HT1080 (cell line): ENCODE results near the gene PRAMEF4. TPM values are rescaled to one million over a fixed set of nuclear protein-coding genes. Genes with fewer than 3 reads are reported as not detected.
"Not testable (repeated sequence)": the region's sequence is repeated elsewhere in the genome, so short reads cannot be mapped to it uniquely, and the experiment has no call there.

ENCODE experiments used
- DNase-seq: peaks from one replicate; pipeline ENCODE4 v3.0.0-alpha.2; 2015; ENCODE audit warnings: low read depth
- polyA plus RNA-seq, 2 experiments: library from polyadenylated mRNA; depleted of rRNA; stranded (reverse); fragments of >200 nt; gene quantifications; 2 replicates each; pipeline ENCODE4 v1.2.3, GENCODE V29; 2015
- small RNA-seq: library from RNA; depleted of rRNA; stranded (forward); fragments of <200 nt; gene quantifications from one replicate; pipeline ENCODE3, GENCODE V24; 2014
- total RNA-seq: library from RNA; depleted of rRNA; stranded (reverse); fragments of >200 nt; shearing (Covaris generic); gene quantifications from 2 replicates; pipeline ENCODE4 v1.2.3, GENCODE V29; 2014; rRNA removed

PRAMEF4 gene
- not detected in 2 replicates for total RNA-seq
- not detected in 2 replicates for polyA plus RNA-seq (2015; cell fraction: cytosol; rRNA removed)
- polyA plus RNA-seq (2015; cell fraction: nucleus; rRNA removed): not detected in 2 replicates

- not testable (repeated sequence) for DNase-seq
Measured at GRCh38 chr1:12886101-12886500, at the start of gene PRAMEF4. PRAMEF4 (minus strand) TSS chr1:12886201; CDS start chr1:12883394, 2,807 bp downstream.

DNA sequence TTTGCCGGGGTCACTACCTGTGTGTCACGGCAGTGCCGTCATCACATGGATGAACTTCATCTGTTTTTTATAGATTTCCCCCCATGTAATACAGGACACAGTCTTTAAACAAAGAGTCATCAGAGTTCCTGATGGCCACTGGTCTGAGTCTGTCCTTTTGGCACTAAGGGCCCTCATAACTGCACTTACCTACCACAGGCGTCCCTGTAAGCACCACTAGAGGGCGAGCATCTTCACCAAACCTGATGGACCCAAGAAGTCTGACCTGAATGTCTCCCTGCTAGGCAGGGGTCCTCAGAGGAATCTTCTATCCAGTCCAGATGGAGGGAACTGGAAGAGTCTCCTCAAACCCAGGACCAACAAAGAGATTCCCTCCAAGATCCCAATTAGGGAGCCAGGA lies 38.4 kb upstream of the PRAMEF4 start:
- DNase-seq: not testable (repeated sequence)

DNA sequence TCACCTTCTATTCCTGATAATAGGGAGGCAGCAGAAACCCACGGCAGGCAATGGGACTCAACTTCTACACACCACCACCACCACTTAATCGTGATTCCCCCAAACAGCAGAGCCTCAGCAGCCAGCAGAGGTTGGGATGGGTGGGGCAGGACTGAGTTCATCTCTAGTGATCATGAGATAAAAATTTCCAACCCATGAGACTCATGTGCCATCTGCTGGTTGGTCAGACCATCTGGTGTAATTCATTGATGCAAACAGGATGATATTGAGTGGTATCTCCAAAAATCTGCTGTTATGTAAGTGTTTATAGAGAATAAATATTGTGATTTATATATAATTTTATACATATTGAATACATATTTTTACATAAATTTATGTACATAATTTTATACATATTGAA lies 35.7 kb upstream of the PRAMEF4 start:
- not testable (repeated sequence) for DNase-seq

DNA sequence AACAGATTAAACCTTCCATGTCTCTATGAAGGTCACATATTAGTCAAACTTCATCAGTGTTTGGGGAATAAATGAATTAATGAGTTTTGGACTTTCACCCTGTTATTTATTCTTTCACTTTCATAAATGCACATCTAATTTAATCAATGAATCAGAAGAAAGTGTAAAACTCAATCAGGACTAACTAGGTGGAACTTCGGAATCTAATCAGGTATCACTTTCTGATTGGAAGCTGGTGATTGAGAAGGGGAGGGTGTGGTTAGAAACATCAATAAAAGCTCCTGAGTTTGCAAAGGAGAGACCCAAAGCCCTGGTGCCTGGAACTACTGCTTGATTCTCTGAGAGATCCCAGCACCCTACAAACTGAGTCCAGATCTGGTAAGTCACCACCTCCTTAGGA lies 30.3 kb upstream of the PRAMEF4 start, which contains the start of gene PRAMEF7:
PRAMEF7 (plus strand) TSS at position 301 of the 400 bp plus-strand sequence. CDS start 1,083 bp downstream, outside the sequence.
- DNase-seq: not testable (repeated sequence)

DNA sequence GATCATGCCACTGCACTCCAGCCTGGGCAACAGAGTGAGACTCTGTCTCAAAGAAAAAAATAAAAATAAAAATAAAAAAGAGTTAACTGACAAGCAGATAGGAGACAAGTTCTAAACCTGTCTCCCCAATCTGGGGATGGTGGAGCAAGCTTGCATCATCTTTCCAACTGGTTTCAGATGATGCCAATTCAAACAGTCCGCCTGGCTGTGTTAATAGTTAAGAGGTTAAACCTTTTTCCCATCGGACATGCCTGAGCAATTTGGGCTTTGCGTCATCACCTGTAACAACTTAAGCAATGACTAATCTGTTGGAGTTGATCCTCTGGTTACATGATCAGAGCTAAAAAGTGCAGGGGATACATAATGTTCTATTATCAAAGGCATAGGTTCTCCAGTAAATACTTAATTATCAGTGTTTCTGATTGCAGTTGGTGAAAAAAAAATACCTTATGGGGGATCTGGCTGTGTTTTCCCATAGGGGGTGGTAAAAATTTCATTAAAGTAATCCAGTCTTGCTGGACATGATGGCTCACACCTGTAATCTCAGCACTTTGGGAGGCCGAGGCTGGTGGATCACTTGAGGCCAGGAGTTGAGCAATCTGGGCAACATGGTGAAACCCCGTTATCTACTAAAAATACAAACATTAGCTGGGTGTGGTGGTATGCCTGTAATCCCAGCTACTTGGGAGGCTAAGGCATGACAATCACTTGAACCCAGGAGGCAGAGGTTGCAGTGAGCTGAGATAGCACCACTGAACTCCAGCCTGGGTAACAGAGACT lies 18.0 kb upstream of the PRAMEF4 start:
- not testable (repeated sequence) for DNase-seq

DNA sequence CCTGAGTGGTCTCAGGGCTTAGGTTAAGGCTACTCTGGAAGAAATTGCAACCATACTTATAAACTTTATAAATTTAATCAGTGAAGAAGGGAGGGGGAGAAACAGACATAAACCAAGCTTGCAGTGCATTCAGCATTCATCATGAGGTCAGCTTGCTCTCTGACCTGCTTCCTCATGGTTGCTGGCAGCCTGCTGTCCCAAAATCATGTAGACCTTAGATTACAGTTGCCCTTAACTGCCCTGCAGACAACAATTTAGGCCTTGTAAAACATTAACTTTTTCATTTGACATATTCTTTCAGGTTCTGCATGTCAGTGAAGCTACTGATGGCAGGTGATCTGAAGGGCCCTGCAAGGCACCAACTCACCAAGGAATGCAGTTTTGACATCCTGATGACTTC lies 13.2 kb upstream of the PRAMEF4 start:
- not testable (repeated sequence) for DNase-seq

- not testable (repeated sequence) for DNase-seq
Measured at GRCh38 chr1:12898170-12898569, 12.2 kb upstream of the PRAMEF4 start, which contains the start of gene PRAMEF10. PRAMEF10 (minus strand) TSS chr1:12898270; CDS start chr1:12895847, 2,423 bp downstream.

GRCh38 chr1:12878453-12878852 lies 7.5 kb downstream of the PRAMEF4 start:
- not testable (repeated sequence) for DNase-seq

- not testable (repeated sequence) for DNase-seq
Measured at GRCh38 chr1:12863131-12863880, 22.7 kb downstream of the PRAMEF4 start.

GRCh38 chr1:12856786-12857185 lies 29.2 kb downstream of the PRAMEF4 start, which contains the start of gene PRAMEF2:
PRAMEF2 (plus strand) TSS chr1:12857086; CDS start chr1:12859010, 1,924 bp downstream.
- not testable (repeated sequence) for DNase-seq

- peak; percentile 88 for DNase-seq
Measured at GRCh38 chr1:12851779-12852178, 34.2 kb downstream of the PRAMEF4 start.

GRCh38 chr1:12848620-12849019 lies 37.4 kb downstream of the PRAMEF4 start, which contains the start of gene HNRNPCL1:
HNRNPCL1 (minus strand) TSS chr1:12848720; CDS start chr1:12848289, 431 bp downstream.
- DNase-seq: not testable (repeated sequence)

DNA sequence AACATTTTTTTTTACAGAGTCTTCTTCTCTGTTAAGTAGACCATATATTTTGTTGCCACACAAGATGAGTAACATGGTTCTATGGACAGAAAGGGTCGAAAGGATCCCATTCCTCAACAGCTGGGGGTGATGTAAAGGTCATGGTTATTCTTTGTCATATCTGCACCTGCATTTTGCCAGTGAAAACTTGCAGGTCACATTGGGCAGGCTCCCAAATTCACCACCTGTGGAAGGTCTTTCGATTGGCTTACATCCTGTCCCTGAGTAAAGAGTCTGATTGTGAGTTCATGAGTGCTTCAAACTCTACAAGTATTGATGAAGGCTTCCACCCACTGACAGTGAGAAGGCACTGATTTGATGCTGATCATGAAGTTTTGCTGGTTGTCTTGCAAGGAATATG lies 52.8 kb downstream of the PRAMEF4 start:
- DNase-seq: not testable (repeated sequence)

- not testable (repeated sequence) for DNase-seq
Measured at GRCh38 chr1:12831310-12831709, 54.7 kb downstream of the PRAMEF4 start, which contains the start of gene PRAMEF11. PRAMEF11 (minus strand) TSS chr1:12831410; CDS start chr1:12828789, 2,621 bp downstream.

Small RNA genes lying within 50 kb of the gene (small RNA-seq; reads per million reads assigned to genes)
- gene RNU6-1072P: not detected

Other genes starting within 250 kb of the PRAMEF4 start
- gene AADACL4, start 242.1 kb downstream of the PRAMEF4 start, total RNA-seq: not detected in 2 replicates
- gene AADACL3, start 170.1 kb downstream of the PRAMEF4 start, total RNA-seq: not detected in 2 replicates
- gene CFAP107, start 140.0 kb downstream of the PRAMEF4 start, total RNA-seq: not detected in 2 replicates
- not detected in 2 replicates for gene PRAMEF12, start 112.5 kb downstream of the PRAMEF4 start, total RNA-seq
- not detected in 2 replicates for gene PRAMEF1, start 94.8 kb downstream of the PRAMEF4 start, total RNA-seq
- gene PRAMEF11, start 54.8 kb downstream of the PRAMEF4 start, total RNA-seq: not detected in 2 replicates
- not detected in 2 replicates for gene HNRNPCL1, start 37.5 kb downstream of the PRAMEF4 start, total RNA-seq
- not detected in 2 replicates for gene PRAMEF2, start 29.1 kb downstream of the PRAMEF4 start, total RNA-seq
- gene PRAMEF10, start 12.1 kb upstream of the PRAMEF4 start, total RNA-seq: not detected in 2 replicates
- not detected in 2 replicates for gene PRAMEF7, start 30.4 kb upstream of the PRAMEF4 start, total RNA-seq
- not detected in 2 replicates for gene PRAMEF6, start 61.4 kb upstream of the PRAMEF4 start, total RNA-seq
- gene PRAMEF27, start 170.4 kb upstream of the PRAMEF4 start, total RNA-seq: not detected in 2 replicates
- gene HNRNPCL3, start 174.6 kb upstream of the PRAMEF4 start, total RNA-seq: not detected in 2 replicates
- gene PRAMEF25, start 184.6 kb upstream of the PRAMEF4 start, total RNA-seq: not detected in 2 replicates
- gene HNRNPCL2, start 230.7 kb upstream of the PRAMEF4 start, total RNA-seq: not detected in 2 replicates